ENCODE data around the gene CCR9.

The CCR9 gene

DNA sequence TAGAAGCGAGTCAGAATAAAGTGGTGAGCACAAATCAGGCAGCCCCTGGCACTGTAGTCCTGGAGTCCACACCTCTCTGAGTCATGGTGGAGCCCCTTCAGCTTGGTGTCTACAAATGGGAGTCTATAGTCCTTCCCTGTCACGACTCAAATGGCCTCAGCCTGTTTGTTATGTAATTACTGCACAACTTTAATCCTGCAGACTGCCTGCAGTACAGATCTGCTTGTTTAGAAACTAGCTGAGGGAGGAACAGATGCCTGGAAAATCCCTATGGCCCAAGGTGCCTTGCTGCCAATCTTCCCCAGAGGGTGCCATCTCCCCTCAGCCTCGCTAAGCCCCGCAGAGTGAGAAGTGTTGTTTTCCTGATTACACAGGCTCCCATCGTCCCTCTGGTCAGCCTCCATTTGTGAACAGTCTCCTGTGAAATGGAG, 53.0 kb downstream of the CCR9 start:
- DNase-seq: no peak

DNA sequence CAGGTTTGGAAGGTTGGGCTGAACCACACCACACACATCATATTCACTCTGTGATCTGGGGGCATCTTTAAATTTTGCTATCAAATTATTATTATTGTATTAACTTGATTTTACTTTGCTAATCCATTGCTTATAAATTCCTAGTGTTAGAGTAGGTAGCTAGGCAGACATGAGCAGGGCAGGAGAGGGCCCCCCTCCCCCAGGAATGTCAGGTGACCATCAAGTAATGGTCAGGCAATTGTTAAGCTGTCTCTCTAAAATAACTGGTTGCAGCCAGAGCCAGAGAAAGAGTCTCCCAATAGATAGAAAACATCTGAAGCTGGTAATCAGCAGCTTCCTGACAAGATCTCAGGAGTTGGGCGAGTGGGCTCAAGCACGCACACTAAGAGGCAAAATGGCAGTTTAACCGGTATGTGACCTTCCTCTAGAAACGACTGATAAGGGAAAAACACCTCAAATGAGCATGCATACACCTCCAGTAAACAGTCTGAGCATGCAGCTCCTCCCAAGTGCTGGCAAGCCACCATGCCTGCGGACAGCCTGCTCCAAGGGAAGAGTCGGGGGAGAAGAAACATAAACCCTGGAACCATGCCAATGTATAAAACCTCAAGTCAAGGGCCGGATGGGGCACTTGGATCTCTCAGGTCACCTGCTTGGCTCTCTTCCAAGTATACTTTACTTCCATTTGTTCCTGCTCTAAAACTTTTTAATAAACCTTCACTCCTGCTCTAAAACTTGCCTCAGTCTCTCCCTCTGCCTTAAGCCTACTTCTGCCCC, 53.8 kb downstream of the CCR9 start:
- no peak for DNase-seq

DNA sequence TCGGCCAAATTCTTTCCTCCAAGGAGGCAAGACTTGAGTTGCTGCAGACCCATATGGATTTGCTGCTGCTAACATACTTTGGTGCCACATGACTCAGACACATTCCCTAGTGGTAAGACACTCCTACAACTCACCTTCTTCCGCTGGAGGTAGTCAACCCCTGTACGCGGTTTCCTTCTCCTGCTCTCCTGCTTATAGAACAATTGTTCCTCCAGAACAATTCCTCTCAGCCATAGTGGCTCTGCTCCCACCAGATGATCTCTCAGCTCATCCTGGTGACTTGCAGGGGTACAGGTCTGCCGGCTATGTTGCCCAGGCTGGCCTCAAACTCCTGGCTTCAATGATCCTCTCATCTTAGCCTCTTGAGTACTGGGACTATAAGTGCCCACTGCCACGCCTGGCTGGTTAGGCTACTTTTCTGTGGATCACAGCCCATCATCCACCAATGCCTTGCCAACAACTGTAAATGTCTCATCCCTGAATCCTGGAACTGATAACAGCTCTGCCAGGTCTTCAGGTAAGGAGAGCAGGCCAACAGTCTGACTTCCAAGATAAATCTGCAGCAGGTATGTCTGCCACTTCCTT, 54.5 kb downstream of the CCR9 start:
- no peak for DNase-seq

DNA sequence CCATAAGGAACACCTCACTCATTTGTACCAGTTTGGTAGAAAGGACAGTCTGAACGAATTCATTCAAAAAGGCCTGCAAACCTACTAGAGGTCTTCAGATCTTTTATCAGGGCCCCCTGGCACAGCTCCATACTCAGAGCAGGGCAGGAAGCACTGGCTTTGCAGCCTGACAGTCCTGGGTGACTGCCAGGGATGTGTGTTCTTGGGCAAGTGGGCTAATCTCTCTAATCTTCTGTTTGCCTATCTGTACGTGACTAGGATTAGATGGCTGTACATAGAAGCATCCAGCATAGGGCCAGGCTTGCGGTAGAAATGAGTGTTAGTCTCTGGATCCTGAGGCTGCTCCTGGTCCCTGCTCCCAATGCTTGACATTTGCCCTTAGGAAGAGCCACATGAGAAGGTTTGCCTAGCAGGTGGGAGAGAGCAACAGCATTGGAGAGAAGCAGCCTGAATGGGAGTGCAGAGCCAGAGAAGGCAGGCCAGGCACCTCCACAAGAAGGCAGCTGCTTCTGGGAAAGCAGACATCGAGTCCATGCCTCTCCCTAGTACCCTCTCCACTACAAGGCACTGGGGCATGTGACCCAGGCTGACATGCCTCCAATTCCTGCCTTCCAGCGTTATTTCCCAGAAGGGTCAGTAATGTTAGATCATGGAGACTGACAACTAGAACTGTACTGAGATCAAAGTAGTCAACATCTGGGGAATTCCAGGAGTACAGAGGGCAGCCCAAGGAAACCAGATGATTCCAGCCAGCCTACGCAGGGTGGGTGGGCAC, 55.9 kb downstream of the CCR9 start:
- DNase-seq: no peak

DNA sequence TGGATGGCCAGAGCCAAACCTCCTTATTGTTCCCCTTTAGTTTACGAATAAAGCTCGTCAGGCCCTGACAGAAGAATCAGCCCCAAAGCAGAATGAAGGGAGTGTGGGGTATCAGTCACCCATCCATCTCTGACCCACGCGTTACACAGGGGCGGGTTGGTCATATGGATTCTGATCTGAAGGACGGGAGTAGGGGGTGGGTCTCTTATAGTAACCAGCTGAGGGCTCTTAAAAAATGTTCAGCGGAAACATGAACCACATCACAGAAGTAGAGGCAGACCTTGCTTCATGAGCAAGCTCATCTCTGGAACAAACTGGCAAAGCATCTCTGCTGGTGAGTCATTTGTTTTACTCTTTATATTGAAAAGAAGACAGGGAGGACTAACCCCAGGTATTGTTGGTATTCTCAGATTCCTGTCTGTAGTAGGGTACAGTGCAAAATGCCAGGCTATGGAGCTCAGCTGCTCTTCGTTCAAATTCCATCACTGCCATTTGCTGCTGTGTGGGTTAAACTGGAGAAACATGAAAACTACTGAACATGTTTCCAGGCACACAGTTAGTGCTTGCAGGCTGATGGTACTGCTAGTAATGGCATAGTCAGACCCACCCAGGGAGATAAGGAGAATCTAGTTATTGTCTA, 57.0 kb downstream of the CCR9 start, which contains the start of gene CXCR6:
TSS of gene CXCR6 (plus strand) at position 258 of the 640 bp plus-strand sequence. CDS start 3,018 bp downstream, outside the sequence.
- no peak for DNase-seq

DNA sequence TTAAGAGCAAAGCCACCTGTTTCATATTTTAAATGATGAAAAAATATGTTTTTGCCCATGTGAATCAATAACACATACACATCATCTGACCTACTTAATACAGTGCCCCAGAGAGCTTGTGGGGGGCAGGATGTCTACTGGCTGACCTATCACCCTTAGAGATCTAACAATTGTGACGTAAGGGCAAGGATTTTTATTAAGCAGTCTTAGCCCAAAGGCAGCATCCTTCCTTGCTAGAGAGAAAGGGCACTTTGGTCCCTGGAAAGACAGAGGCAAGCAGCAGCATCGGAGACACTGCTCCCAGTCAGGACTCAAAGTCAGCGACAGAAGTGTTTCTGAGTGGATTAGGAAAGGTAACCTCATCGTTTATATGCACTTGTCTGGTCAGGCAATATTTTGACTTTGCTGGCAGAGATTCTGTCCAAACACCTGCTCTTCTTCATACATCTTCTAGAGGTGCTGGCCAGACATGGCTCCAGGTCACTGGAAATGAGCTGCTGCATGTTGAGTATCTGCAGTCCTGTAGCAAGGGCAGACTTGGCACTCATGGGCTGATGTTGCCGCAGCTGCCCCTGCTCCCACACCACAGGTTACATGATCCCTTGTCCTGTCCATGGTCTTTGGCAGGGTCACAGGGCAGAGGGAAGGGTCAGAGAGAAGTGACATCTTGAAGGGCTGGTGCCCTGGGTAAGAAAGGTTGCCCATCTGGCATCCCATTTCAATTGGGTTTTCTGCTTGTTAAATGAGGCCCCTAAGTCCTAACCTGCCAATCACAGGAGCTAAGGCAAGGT, 58.7 kb downstream of the CCR9 start:
- no peak for DNase-seq

DNA sequence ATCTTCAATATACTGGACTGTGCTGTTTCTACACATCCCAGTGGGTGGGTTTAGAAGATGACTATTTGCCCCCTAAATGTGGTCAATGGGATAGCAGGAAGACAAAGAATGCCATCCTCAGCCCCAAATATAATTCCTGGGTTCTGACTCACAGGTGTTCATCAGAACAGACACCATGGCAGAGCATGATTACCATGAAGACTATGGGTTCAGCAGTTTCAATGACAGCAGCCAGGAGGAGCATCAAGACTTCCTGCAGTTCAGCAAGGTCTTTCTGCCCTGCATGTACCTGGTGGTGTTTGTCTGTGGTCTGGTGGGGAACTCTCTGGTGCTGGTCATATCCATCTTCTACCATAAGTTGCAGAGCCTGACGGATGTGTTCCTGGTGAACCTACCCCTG, 60.0 kb downstream of the CCR9 start:
- DNase-seq: no peak

DNA sequence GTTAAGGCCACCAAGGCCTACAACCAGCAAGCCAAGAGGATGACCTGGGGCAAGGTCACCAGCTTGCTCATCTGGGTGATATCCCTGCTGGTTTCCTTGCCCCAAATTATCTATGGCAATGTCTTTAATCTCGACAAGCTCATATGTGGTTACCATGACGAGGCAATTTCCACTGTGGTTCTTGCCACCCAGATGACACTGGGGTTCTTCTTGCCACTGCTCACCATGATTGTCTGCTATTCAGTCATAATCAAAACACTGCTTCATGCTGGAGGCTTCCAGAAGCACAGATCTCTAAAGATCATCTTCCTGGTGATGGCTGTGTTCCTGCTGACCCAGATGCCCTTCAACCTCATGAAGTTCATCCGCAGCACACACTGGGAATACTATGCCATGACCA, 60.5 kb downstream of the CCR9 start:
- DNase-seq: no peak

DNA sequence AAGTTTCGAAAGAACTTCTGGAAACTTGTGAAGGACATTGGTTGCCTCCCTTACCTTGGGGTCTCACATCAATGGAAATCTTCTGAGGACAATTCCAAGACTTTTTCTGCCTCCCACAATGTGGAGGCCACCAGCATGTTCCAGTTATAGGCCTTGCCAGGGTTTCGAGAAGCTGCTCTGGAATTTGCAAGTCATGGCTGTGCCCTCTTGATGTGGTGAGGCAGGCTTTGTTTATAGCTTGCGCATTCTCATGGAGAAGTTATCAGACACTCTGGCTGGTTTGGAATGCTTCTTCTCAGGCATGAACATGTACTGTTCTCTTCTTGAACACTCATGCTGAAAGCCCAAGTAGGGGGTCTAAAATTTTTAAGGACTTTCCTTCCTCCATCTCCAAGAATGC, 61.0 kb downstream of the CCR9 start:
- no peak for DNase-seq

DNA sequence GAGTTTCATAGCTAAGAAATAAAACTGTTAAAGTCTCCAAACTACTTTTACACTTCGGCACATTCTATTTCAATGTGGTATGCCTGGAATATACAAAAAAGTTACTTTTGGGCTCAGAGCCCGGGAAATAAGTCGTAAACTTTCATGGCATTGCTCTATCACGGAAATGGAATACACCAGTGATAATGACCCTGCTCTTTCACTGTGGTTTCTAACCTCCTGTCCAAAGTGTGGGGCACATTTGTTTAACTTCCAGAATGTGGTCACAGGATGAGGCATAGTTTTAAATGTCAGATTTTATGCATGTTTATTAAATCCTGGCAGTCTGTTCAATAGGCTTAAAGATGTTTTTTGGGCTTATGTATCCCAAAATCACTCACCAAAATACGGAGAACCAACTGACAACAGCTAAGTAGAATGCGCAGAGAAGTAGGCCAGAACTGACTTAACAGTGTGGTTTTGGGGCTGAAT, 62.0 kb downstream of the CCR9 start:
- DNase-seq: no peak

DNA sequence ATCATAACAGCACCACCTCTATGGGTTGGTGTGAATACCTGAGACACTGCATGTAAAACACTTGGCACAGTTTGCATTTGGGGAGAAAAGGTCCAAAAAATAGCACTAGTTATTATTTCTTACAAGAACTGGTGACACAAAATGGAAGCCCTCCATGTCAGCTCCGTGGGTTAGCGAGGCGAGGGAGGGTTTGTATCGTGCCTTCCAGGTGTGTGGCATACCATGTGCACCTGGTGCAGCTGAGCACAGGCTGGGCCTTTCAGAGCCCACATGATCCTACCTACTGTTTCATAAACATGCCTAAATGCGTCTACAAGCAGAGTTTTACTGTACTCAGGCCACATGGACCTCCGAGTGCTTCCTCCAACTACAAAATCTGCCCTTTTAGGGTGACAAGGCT, 62.5 kb downstream of the CCR9 start:
- no peak for DNase-seq

DNA sequence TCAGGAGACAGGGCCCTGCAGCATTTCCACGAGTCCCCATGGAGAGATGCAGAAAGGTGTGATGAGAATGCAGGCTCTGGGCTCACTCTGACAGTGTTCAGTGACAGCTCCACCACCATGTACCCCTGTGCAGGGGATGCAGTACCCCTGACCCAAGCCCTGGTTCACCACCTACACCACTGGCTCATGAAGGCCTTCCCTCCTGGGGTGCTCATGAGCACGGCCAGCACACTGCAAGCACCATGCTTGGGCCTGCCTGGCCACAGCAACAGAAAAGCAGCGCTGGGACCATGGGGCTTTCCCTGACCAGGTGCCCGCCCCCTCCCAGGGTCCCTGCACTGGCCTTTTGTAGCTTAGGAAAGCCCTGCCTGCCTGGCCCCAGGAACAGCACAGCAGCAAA, 63.1 kb downstream of the CCR9 start:
- DNase-seq: no peak

DNA sequence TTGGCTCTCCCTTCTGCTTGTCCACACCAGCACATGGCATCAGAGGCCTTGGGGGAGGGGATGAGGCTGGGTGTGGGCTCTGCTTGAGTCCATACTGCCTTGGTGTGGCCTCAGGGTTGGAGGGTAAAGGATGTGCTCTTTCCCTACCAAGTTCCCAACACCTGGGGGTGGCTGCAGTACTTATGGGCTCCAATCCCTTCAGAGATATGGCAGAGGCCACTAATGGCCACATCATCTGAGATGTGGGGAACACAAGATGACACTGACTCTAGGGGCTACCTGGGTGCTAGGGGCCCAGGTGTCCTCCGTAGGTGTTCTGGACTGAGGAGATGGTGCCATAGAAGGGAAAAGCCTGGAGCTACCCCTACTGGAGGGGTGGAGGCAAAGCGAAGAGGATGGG, 63.8 kb downstream of the CCR9 start:
- no peak for DNase-seq

DNA sequence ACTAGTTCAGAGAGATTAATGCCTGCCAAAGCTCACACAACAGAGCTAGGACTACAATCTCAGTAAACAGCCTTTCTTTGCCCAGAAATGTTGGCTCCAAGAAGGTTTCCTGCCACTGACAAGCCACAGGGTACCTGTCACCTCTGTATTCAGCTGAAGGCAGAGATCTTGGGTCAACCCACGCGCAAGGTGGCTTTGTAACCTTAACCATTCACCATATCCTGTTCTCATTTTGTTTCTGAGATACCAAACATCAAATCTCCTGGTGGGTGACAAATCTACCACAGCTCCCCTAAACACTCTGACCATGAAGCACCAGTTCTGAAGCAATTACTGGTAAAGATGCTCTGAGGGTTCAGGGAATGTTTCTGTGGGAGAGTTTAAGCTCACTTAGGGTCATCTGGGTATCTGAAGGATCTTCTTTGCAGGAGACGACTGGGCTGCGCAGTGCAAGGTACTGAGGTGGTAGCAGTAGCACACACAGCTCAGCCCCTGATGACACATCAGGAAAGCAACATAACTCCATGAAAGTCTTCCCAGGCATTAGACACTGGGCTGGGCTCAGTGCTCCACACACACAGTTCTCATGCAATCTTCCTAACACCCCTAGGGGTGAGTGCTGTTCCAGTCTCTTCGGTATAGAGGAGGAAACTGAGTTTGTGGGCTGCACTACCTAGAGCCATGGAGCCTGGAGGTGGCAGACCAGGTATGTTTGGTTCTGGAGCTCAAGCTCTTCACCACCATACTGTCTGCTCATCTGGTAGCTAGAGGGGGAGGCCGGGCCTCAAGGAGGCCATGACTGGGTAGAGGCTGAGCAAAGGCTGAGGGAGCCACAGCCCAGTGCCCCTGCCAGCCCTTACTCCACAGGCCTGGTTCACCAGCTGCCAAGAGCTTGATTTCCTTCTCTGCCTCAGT, 64.6 kb downstream of the CCR9 start:
- DNase-seq: no peak

DNA sequence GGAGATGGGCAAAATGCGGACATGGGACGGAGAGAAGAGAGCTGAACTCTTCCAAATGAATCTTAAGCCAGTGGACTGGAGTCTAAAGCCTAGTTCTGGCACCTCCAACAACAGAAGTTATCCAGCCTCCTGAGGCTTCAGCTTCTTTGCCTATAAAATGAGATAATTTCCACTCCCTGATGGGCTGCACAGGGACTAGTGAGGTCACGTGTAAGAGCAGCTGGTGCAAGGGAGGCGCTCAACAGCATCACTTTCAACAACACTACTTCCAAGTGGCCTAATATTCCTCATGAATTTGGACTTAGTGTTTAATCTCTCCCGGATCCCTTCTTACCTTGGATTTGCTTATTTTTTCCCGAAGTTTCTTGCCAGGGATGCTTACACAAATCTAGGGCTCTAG, 65.6 kb downstream of the CCR9 start:
- DNase-seq: no peak

DNA sequence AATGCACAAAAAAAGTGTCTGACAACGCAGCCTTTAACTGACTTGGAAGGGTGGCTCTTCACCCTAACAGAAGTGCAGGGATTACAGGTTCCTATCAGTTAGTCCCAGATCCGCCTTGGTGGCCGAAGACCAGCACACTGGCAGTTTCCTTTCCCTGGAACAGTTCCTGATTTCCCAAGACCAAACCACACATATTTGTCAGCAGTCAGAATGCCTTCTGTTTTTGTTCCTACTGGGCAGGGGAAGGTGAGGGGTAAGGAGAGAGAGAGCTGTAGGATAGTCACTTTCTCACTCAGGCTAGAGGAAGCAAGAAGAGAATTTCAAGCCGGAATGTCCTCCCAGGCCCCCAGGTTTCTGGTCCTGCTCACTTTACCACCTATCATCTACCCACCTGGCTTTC, 66.1 kb downstream of the CCR9 start:
- DNase-seq: no peak

Measured in NCI-H774 (cell line).